ENCODE measurements around the gene MFN2. TPM values are rescaled to one million over a fixed set of nuclear protein-coding genes. Genes with fewer than 3 reads are reported as not detected.
"Not testable (repeated sequence)": the region's sequence is repeated elsewhere in the genome, so short reads cannot be mapped to it uniquely, and the experiment has no call there.

The MFN2 gene
- total RNA-seq, 1 donor from 2014 or later, result 688 TPM

DNA sequence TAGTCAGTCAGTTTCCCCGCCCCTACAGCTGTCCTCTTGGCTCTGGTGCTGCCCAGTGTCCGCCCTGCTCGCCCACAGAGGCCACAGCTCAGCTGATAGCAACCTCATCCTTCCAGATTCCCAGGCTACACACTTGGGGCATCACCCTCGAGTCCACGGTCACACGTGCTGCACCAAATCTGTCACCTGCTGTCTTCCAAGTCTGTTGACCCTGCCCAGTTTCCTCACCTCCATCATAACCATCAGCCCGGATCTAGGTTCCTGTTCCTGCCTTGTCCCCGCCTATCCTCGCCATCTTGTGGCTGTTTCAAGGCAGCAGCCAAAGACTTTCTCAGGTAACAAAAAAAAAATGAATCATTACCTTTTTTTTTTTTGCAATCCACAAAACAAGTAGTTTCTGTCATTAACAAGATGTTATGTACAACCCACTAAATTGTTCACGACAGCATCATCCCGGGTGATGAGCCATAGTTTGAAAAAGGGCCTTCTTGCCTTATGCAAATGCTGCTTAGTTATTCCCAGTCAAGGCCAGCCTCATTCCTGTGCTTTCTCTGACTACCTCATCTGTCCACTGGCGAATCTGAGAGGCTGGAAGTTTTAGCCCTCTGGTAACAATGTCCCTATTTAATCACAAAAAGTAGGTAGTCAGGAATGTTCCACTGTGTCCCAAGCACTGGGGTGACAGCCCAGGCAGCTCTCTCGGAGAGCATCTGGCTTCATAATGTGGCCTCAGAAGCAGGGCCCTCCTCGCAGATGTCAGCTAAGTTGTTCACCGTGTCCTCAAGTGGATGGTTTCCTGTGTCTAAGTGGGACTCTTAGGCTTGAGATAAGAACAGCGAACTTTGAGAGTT, 34.1 kb downstream of the MFN2 start:
- ATAC-seq (peak; percentile 8), DNase-seq (no peak)
- intact Hi-C loops (cut with micrococcal nuclease), result no loop called here

DNA sequence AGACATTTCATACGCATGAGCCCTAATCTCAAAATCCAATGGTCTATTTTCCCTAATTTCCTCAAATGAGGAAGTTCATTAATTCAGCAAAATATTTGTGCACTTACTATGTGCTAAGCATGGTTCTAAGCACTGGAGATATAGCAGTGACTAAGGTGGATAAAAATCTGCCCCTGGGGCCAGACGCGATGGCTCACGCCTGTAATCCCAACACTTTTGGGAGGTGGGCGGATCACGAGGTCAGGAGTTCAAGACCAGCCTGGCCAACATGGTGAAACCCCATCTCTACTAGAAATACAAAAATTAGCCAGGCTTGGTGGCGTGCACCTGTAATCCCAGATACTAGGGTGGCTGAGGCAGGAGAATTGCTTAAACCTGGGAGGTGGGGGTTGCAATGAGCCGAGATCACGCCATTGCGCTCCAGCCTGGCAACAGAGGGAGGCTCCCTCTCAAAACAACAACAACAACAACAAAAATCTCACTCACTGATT, 34.8 kb downstream of the MFN2 start:
- DNase-seq (no peak), ATAC-seq (no peak)
- intact Hi-C loops (cut with micrococcal nuclease), result no loop called here

DNA sequence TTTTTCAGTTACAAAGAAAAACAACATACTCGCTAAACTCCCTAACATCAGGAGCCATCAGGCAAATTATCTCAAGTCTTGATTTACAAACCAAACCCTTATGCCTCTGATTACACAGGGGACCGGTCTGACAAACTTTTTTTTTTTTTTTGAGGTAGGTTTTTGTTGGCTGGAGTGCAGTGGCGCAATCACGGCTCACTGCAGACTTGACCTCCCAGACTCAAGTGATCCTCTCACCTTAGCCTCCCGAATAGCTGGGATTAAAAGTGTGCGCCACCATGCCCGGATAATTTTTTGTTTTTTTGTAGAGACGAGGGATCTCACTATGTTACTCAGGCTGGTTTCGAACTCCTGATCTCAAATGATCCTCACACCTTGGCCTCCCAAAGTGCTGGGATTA, 35.3 kb downstream of the MFN2 start:
- intact Hi-C loops (cut with micrococcal nuclease), result no loop called here
- no peak for DNase-seq
- no peak for ATAC-seq

DNA sequence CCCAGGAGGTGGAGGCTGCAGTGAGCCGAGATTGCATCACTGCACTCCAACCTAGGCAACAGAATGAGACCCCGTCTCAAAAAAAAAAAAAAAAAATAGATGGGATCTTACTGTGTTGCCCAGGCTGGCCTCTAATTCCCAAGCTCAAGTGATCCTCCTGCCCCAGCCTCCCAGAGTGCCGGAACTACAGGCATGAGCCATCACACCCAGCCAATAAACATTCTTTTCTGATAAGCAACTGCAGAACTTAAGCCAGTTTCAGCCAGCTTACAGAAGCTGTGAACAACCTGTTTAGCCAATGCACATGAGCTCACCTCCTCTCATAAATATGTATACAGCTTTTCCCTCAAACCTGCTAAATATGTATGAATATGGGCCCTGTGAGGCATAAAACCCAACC, 35.9 kb downstream of the MFN2 start:
- DNase-seq, result no peak
- intact Hi-C loops (cut with micrococcal nuclease), result no loop called here
- no peak for ATAC-seq

DNA sequence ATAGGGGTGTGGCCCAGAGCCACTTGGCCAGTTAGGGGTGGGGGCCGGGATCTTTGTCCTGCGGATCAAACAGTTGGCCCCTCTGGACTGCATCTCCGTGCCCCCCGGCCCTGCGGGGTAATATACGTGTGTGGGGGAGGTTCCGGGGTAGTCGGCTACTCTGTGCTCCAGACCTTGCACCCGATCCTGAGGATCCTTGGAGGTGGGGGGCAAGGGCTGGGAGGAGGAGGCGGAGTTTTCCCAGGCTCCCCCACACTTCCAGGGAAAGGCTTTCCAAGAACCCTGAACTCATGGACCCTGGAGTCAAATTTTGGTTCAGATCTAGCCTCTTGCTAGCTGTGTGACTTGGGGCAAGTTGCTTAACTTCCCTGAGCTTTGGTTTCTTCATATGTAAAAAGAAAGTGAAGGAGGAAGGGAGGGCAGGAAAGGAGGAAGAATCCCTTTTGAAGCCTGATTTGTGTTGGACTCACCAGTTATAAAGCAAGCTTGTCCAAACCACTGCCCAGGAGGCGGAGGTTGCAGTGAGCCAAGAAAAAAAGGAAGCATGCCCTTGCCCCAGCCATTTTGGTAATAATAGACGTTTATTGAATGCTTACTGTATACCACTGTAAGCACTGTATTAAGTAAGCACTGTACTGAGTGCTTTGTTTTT, 39.7 kb downstream of the MFN2 start:
- ATAC-seq, result peak; percentile 3
- DNase-seq, result no peak
- intact Hi-C loops (cut with micrococcal nuclease), result no loop called here

DNA sequence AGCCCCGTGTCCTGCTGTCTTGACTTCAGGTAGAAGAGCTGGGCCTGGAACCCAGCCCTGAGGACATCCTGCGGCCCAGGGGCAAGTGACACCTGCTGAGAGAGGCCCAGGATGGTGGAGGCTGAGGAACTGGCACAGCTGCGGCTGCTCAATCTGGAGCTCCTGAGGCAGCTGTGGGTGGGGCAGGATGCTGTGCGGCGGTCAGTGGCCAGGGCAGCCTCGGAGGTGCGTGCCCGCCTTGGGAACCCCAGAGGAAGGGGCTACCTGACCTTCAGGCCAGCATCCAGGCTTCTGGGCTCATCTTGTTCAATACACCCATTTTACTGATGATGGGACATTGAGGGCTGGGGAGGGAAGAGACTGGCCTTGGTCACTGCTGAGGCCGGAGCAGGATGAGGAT, 41.4 kb downstream of the MFN2 start:
- ATAC-seq, result no peak
- no peak for DNase-seq
- intact Hi-C loops (cut with micrococcal nuclease), result no loop called here

DNA sequence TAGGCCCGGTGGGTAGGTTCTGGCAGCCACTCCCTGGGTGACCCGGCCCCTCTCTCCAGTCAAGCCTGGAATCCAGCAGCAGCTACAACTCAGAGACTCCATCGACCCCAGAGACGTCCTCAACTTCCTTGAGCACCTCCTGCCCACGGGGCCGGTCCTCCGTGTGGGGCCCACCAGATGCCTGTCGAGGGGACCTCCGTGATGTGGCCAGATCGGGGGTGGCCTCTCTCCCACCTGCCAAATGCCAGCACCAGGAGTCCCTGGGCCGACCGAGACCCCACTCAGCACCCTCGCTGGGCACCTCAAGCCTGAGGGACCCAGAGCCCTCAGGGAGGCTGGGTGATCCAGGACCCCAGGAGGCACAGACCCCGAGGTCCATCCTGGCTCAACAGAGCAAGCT, 41.8 kb downstream of the MFN2 start:
- DNase-seq (no peak), ATAC-seq (no peak)
- intact Hi-C loops (cut with micrococcal nuclease), result no loop called here

DNA sequence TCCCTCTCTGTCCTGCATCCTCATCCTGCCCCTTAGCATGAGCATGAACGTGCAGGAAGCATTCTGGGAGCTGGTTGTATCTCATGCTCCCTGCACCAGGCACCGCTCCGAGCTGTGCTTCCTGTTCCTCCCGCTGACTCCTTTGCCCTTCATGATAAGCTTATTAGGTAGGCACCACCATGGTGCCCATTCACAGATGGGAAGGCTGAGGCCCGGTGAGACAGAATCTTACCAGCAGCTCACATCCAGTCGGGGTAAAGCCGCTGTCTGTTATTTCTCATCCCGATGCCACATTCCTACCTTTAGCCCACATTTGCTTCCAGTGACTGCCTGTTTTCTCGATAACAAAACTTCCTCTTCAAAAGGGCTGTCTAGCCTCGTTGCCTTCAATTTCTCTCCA, 46.3 kb downstream of the MFN2 start:
- DNase-seq (no peak), ATAC-seq (no peak)
- intact Hi-C loops (cut with micrococcal nuclease), result no loop called here

DNA sequence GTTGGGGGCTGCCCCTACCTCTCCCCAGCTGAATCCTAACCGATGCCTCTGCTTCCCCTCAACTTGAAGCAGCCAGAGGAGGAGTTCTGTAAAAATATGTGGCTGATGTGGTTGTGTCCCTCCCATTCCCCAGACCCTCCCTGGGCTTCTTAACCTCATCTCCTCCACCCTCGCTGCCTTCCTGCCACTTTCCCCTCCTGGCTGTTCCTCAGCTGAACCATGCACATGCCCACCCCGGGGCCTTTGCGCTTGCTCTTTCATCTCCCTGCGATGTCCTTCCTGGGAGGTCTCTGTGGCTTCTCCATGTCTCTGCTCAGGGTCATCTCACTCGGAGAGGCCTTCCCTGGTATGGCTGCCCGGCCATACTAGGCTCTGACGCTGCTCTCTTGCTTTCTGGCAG, 48.0 kb downstream of the MFN2 start:
- no peak for ATAC-seq
- no peak for DNase-seq
- intact Hi-C loops (cut with micrococcal nuclease), result no loop called here

DNA sequence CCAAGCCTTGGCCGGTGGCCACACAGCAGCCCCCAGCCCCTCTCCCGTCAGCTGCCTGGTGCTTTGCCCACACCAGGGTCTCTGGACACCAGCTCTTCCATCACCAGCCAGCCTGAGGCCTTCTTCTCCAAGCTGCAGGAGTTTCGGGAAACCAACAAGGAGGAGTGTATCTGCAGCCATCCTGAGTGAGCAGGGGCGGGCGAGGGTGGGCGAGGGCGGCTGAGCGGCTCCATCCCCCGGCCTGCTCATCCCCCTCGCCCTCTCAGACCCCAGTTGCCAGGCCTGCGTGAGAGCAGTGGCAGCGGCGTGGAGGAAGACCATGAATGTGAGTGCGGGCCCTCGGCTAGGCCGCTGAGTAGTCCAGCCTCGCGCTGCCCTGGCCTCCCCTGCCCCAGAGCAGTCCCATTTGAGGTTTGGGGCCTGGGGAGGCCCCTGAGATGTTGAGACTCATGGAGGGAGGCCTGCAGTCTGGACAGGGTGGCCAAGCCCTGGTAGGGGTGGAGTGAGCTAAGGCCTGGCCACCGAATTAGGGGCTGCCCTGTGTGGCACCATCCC, 48.8 kb downstream of the MFN2 start:
- DNase-seq (no peak), ATAC-seq (no peak)
- intact Hi-C loops (cut with micrococcal nuclease), result no loop called here

DNA sequence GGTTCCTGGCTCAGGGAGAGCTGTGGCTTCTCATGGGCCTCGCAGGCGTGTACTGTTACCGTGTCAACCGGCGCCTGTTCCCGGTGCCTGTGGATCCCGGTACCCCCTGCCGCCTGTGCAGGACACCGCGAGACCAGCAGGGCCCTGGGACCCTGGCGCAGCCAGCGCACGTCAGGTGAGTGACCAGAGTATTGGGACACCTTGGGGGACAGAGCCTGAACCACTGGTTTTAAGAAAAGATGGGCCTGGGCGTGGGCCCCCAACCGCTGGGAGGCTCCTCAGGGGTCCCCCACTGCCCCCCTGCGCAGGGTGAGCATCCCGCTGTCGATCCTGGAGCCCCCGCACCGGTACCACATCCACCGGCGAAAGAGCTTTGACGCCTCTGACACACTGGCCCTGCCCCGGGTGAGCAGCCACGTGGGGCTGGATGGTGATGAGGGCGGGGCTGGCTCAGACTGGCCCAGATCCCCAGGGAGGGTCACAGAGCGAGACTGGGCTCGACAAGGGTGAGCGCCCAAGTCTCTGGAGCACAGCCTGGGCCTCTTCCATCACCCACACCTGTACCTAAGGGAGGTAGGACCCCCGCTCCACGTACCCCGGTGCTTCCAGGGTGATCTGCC, 49.6 kb downstream of the MFN2 start:
- intact Hi-C loops (cut with micrococcal nuclease), result no loop called here
- ATAC-seq, result no peak
- DNase-seq, result no peak

DNA sequence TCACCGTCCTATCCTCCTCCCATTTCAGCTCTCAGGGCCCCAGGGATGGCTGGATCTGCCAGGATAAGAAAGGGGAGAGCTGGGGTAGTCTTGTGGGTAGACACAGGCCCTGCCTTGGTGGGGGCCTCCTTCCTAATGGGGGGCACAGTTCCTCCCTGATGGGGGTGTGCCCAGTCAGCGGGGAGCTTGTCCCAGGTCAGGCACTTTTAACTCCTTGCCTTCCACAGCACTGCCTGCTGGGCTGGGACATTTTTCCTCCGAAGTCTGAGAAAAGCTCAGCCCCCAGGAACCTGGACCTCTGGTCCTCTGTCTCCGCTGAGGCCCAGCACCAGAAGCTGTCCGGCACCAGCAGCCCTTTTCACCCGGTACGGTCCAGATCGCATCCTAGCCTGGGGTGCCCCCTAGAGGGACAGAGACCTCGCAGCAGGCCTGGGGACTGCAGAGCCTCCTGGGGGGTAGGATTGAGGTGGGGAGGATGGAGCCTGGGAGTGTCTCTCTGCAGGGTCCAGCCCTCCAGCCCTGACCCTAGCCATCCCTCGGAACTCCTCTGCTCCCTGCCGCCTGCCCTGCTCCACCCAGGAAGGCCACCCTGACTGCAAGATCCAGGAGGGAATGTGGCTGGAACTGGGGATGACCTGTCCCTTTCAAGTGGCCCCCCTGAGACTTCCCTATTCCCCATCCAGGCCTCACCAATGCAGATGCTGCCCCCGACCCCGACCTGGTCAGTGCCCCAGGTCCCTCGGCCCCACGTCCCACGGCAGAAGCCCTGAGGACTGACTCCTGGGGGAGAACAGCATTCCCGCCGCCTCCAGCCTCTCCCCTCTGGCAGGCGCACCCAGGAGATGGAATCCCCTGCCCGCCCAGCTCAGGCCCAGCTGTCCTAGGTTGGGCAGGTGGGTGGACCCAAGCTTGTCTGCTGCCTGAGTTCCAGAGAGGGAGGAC, 51.1 kb downstream of the MFN2 start:
- ATAC-seq (peak; percentile 77), DNase-seq (peak; percentile 67)

DNA sequence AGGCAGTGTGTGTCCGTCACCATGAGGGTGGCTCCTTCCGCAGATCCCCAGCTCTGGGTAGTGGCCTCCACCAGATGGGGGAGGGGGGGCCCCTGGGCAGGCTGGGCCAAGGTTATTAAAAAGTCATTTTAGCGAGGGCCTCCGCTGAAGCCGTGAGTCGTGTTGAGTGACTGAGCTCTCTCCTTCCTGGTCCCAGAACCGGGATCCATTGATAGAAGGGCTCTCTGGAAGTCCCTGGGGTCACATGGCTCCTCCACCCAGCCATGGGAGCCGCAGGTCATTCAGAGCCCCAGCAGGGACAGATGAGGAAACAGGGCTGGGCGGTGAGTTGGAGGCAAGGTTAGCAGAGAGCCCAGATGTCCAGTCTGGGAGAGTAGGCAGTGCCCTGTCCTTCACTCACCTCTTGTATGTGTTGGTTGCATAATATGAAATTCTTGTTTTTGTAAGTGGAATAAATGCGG, 51.9 kb downstream of the MFN2 start:
- DNase-seq (no peak), ATAC-seq (no peak)
- intact Hi-C loops (cut with micrococcal nuclease), result no loop called here

More for the DNA sequence above, 51.1 kb downstream of the MFN2 start:
- intact Hi-C loops (cut with micrococcal nuclease), result no loop called here

DNA sequence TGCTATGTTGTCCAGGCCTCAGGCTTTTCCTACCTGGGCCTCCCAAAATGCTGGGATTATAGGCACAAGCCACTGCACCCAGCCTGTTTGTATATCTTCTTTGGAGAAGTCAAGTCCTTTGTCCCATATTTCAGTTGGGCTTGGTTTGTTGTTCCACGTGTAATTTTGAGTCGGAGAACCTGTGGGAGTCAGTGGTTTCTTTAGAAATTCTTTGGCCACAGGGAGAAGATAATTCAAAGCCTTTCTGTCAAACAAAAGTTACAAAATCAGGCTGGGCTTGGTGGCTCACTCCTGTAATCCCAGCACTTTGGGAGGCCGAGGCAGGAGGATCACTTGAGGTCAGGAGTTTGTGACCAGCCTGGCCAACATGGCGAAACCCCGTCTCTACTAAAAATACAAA, 53.2 kb downstream of the MFN2 start:
- intact Hi-C loops (cut with micrococcal nuclease); ATAC-seq; DNase-seq: not testable (repeated sequence)

DNA sequence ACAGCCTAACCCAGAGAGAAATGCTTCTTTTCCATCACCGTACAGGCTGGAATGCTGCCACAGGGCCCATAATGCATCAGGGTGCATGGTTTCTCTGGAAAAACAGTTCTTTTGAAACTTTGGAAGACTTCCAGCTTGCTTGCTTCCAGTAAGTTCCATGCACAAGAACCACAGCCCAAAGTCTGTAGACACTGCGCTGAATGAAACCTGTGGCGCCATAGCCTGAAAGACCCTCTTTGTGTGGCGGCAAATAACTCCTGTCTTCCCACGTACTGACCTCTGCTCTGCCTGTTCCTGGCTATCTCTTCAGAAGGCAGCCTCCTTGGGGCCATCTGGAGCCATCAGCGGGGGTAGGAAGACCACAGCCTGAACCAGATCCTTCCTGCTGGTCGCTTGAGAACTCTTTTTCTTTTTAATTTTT, 54.1 kb downstream of the MFN2 start:
- ATAC-seq (peak; percentile 35), DNase-seq (peak; percentile 59)
- intact Hi-C loops (cut with micrococcal nuclease), result no loop called here

DNA sequence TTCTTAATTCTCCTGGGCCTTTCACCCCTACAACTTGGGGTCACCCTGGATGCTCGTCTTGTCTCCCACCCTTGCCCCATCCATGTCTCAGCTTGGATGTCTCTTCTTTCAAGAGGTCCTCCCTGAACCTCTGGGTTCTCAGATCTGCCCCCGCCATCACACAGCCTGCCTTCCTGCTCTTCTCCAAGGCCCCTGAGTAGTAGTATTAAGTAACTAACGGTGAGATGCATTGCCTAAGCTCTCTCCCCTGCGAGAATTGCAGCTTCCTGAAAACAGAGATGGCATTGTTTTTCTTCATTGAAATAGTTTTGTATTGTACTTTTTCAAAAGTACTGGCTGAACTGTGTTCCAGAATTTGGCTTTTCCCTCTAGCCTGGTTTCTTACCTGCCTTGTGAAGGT, 55.1 kb downstream of the MFN2 start:
- DNase-seq (no peak), ATAC-seq (no peak)
- intact Hi-C loops (cut with micrococcal nuclease), result no loop called here

DNA sequence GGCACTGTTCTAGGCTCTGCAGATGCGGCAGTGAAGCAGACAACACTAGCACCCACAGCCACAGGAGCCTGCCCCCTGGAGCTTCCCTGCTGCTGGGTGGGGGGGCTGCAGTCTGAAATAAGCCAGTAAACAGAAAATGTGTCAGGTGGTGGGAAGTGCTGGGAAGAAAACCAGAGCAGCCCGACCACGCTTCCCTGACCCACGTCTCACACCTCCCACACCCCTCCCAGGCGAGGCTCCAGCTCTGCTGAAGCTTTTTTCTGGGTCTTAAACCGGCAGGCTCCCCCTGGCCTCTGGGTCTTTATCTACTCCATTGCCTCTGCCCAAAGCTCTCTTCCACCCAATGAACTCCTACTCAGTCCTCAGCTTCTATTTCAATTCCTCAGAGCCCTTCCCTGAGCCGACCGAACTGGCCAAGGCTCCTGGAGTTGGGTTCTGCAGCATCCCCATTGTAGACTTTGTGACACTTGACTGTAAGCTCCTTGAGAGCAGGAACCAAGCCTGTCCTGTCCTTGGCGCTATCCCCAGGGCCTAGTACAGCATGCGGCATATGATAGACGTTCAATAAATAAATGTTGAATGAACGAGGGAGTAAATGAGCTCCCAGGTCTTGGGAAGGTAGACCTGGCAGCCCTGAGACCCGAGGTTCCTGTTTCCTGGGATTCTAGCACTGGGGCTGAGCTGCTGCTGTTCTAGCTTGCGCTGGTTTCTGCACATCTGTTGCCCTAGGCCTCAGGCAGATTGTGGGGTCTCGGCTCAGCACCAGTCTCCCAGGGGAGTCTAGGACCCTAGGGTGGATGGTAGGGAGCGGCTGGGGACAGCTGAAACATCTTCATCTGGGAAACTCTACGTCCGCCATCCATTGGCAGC, 57.5 kb downstream of the MFN2 start:
- ATAC-seq (no peak), DNase-seq (no peak)
- intact Hi-C loops (cut with micrococcal nuclease), result no loop called here

Data from left ventricle myocardium superior (tissue), 1 donor.